Measurements from ENCODE around the gene STK36.

GRCh38 chr2:218643751-218644310 is 28.1 kb upstream of the STK36 start:
- TF ChIP-seq CTCF (IDR thresholded peaks at IDR 0.05; ENCODE audit: insufficient read depth, low read length) (no peak), REST (IDR thresholded peaks at IDR 0.05; ENCODE audit: insufficient replicate concordance, low read depth) (no peak), POLR2AphosphoS5 (IDR thresholded peaks at IDR 0.05; ENCODE audit: low read depth) (no peak)
